IMR-90 (cell line): ENCODE results near the gene DMD.

Experiments
- BHLHE40 ChIP-seq: fragments of 150-350 bp; IDR thresholded peaks from 2 replicates; pipeline ENCODE4 v1.6.1; 2016; ENCODE audit warnings: mild to moderate bottlenecking, low read depth, low read length
- POLR2A ChIP-seq: IDR thresholded peaks from 2 replicates; pipeline ENCODE4 v1.6.1; 2012; ENCODE audit warnings: mild to moderate bottlenecking, low read depth, low read length
- RAD21 ChIP-seq: IDR thresholded peaks from 2 replicates; pipeline ENCODE4 v1.6.1; 2012; ENCODE audit warnings: low read length, improper control_type of control experiment
- RCOR1 ChIP-seq: IDR thresholded peaks from 2 replicates; pipeline ENCODE4 v1.6.1; 2012; ENCODE audit warnings: mild to moderate bottlenecking, low read length, improper control_type of control experiment; ENCODE audit not compliant: insufficient replicate concordance
- RFX5 ChIP-seq: IDR thresholded peaks from 2 replicates; pipeline ENCODE4 v1.8.0; 2012; ENCODE audit warnings: low read depth, mild to moderate bottlenecking, low read length, moderate library complexity
- SMC3 ChIP-seq: fragments of 150-350 bp; IDR thresholded peaks from 2 replicates; pipeline ENCODE4 v1.6.1; 2016; ENCODE audit warnings: low read depth, mild to moderate bottlenecking, antibody characterized with exemption, low read length, moderate library complexity
- TF ChIP-seq, protein P1 (sequence below): fragments of 150-350 bp; IDR thresholded peaks from 2 replicates; pipeline ENCODE4 v1.6.1; 2017; ENCODE audit warnings: mild to moderate bottlenecking, antibody characterized with exemption, low read length, low read depth
- TF ChIP-seq, protein P2 (sequence below): conservative IDR thresholded peaks from 2 replicates; pipeline ENCODE4 v1.5.1; 2012; ENCODE audit warnings: mild to moderate bottlenecking, low read depth, low read length, improper control_type of control experiment

DNA sequence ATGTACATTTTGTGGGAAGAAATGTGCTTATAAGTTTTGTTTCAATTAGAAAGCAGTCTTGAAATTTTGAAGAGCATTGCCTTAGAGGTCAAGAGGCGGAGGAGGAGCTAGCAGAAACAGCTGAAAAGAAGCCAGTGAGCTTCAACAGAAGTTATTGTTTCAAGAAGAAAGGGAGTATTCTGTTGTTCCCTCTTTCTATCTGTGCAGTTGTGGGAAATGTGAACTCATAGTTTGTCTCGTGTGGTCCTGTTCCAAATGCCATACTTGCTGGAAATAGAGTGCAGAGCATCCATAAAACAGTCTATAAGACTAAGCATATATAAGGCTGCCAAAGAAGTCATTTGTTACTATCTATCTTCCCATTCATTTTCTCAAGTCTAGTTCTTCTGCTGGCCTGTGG is 1015.7 kb downstream of the DMD start:
- TF ChIP-seq SMC3, result no peak
- TF ChIP-seq, protein P1, sequence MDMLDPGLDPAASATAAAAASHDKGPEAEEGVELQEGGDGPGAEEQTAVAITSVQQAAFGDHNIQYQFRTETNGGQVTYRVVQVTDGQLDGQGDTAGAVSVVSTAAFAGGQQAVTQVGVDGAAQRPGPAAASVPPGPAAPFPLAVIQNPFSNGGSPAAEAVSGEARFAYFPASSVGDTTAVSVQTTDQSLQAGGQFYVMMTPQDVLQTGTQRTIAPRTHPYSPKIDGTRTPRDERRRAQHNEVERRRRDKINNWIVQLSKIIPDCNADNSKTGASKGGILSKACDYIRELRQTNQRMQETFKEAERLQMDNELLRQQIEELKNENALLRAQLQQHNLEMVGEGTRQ, result no peak
- TF ChIP-seq, protein P2, sequence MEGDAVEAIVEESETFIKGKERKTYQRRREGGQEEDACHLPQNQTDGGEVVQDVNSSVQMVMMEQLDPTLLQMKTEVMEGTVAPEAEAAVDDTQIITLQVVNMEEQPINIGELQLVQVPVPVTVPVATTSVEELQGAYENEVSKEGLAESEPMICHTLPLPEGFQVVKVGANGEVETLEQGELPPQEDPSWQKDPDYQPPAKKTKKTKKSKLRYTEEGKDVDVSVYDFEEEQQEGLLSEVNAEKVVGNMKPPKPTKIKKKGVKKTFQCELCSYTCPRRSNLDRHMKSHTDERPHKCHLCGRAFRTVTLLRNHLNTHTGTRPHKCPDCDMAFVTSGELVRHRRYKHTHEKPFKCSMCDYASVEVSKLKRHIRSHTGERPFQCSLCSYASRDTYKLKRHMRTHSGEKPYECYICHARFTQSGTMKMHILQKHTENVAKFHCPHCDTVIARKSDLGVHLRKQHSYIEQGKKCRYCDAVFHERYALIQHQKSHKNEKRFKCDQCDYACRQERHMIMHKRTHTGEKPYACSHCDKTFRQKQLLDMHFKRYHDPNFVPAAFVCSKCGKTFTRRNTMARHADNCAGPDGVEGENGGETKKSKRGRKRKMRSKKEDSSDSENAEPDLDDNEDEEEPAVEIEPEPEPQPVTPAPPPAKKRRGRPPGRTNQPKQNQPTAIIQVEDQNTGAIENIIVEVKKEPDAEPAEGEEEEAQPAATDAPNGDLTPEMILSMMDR, result no peak
- TF ChIP-seq POLR2A, result no peak
- no peak for TF ChIP-seq RFX5
- no peak for TF ChIP-seq BHLHE40
- TF ChIP-seq RCOR1, result no peak
- TF ChIP-seq RAD21, result no peak
